ENCODE measurements around the gene GAB2.

Gene GAB2

DNA sequence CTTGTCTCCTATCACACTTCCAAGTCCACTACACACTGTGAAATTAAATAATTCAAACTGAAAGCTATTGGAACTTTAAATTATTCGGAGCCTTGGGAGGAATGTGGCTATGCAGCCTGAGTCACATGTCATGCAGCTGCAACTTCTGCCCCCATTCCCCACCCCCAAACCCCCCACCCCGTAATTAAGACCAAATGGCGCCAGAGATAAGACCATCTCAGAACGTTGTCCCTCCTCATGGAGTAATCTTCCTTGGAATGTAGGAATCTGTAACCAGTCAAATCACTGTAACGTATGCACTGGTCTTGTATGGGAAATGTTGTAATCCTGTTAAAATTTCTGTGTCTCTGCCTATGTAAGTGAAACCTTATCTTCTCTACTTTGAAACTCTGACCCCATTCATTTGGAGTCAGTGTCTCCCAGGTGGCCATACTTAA is 37.0 kb downstream of the GAB2 start (continued):
- TF ChIP-seq ZBTB20 (tag by site-specific recombination; IDR thresholded peaks at IDR 0.05) (no peak), SP7 (tag by site-specific recombination; IDR thresholded peaks at IDR 0.05) (no peak), ZNF433 (tag by site-specific recombination; IDR thresholded peaks at IDR 0.05; ENCODE audit: low read depth) (no peak), ZNF776 (tag by site-specific recombination; IDR thresholded peaks at IDR 0.05; ENCODE audit: borderline replicate concordance) (no peak), ZNF426 (tag by site-specific recombination; IDR thresholded peaks at IDR 0.05) (no peak), ZNF768 (tag by site-specific recombination; IDR thresholded peaks at IDR 0.05) (no peak), ZNF830 (tag by site-specific recombination; IDR thresholded peaks at IDR 0.05; ENCODE audit: low read depth) (no peak), ZNF596 (tag by site-specific recombination; IDR thresholded peaks at IDR 0.05) (no peak)
- TF ChIP-seq, protein P1, sequence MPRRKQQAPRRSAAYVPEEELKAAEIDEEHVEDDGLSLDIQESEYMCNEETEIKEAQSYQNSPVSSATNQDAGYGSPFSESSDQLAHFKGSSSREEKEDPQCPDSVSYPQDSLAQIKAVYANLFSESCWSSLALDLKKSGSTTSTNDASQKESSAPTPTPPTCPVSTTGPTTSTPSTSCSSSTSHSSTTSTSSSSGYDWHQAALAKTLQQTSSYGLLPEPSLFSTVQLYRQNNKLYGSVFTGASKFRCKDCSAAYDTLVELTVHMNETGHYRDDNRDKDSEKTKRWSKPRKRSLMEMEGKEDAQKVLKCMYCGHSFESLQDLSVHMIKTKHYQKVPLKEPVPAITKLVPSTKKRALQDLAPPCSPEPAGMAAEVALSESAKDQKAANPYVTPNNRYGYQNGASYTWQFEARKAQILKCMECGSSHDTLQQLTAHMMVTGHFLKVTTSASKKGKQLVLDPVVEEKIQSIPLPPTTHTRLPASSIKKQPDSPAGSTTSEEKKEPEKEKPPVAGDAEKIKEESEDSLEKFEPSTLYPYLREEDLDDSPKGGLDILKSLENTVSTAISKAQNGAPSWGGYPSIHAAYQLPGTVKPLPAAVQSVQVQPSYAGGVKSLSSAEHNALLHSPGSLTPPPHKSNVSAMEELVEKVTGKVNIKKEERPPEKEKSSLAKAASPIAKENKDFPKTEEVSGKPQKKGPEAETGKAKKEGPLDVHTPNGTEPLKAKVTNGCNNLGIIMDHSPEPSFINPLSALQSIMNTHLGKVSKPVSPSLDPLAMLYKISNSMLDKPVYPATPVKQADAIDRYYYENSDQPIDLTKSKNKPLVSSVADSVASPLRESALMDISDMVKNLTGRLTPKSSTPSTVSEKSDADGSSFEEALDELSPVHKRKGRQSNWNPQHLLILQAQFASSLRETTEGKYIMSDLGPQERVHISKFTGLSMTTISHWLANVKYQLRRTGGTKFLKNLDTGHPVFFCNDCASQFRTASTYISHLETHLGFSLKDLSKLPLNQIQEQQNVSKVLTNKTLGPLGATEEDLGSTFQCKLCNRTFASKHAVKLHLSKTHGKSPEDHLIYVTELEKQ (tag by site-specific recombination; IDR thresholded peaks at IDR 0.05; ENCODE audit: borderline replicate concordance), result no peak
- TF ChIP-seq, protein P2, sequence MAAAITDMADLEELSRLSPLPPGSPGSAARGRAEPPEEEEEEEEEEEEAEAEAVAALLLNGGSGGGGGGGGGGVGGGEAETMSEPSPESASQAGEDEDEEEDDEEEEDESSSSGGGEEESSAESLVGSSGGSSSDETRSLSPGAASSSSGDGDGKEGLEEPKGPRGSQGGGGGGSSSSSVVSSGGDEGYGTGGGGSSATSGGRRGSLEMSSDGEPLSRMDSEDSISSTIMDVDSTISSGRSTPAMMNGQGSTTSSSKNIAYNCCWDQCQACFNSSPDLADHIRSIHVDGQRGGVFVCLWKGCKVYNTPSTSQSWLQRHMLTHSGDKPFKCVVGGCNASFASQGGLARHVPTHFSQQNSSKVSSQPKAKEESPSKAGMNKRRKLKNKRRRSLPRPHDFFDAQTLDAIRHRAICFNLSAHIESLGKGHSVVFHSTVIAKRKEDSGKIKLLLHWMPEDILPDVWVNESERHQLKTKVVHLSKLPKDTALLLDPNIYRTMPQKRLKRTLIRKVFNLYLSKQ (tag by site-specific recombination; IDR thresholded peaks at IDR 0.05; ENCODE audit: borderline replicate concordance), result no peak

DNA sequence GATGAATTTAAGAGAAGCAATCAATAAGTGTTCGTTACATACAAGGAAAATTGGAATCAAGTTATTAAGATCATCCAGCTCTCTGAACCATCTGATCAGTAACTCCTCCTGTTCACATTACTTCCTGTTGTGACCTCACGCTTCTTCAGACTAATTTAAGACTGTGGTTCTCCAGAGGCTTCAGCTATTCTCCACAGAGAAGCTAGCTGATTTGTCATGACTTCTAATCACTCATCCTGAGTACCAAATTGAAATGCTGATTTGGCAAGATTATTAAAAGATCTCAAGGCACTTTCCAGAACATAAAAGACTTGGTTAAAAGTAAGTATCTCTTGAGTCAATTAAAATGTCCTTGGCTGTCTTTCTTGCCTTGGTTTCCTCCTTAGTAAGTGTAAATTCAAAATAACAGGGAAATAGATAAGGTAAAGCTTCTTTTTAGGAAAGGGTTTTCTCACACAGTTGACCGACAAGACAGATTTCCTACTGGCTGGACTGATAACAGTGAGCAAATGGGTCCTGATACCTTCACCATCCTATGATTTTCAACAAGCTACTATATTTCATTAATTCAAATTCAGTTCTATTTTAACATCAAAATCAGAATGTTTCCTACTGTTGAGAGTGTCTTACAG is 38.5 kb downstream of the GAB2 start:
- Histone ChIP-seq H3K4me1 (ENCODE audit: control insufficient read depth, insufficient read depth, low read length) (no peaks in the 10 kb centered on the region), H3K9me3 (ENCODE audit: control insufficient read depth, insufficient read depth, low read depth, low read length) (no peaks in the 10 kb centered on the region), H3K4me3 (ENCODE audit: low read depth, low read length) (no peak overlapping the region), H3K36me3 (ENCODE audit: control insufficient read depth in 2 of 2, insufficient read depth in 1 of 2, low read length in 2 of 2) (no peaks in the 10 kb centered on the region), H3K27ac (ENCODE audit: extremely low read depth, low read depth, low read length) (no peak overlapping the region)
- ChIA-PET POLR2A (no interaction called here), CTCF (no interaction called here)
- TF ChIP-seq, protein P3, sequence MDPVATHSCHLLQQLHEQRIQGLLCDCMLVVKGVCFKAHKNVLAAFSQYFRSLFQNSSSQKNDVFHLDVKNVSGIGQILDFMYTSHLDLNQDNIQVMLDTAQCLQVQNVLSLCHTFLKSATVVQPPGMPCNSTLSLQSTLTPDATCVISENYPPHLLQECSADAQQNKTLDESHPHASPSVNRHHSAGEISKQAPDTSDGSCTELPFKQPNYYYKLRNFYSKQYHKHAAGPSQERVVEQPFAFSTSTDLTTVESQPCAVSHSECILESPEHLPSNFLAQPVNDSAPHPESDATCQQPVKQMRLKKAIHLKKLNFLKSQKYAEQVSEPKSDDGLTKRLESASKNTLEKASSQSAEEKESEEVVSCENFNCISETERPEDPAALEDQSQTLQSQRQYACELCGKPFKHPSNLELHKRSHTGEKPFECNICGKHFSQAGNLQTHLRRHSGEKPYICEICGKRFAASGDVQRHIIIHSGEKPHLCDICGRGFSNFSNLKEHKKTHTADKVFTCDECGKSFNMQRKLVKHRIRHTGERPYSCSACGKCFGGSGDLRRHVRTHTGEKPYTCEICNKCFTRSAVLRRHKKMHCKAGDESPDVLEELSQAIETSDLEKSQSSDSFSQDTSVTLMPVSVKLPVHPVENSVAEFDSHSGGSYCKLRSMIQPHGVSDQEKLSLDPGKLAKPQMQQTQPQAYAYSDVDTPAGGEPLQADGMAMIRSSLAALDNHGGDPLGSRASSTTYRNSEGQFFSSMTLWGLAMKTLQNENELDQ (tag by site-specific recombination; IDR thresholded peaks at IDR 0.05; ENCODE audit: low read depth), result no peak
- no peak for TF ChIP-seq ZNF169 (tag by site-specific recombination; IDR thresholded peaks at IDR 0.05)
- no peak for TF ChIP-seq ZNF776 (tag by site-specific recombination; IDR thresholded peaks at IDR 0.05; ENCODE audit: borderline replicate concordance)
- TF ChIP-seq, protein P4, sequence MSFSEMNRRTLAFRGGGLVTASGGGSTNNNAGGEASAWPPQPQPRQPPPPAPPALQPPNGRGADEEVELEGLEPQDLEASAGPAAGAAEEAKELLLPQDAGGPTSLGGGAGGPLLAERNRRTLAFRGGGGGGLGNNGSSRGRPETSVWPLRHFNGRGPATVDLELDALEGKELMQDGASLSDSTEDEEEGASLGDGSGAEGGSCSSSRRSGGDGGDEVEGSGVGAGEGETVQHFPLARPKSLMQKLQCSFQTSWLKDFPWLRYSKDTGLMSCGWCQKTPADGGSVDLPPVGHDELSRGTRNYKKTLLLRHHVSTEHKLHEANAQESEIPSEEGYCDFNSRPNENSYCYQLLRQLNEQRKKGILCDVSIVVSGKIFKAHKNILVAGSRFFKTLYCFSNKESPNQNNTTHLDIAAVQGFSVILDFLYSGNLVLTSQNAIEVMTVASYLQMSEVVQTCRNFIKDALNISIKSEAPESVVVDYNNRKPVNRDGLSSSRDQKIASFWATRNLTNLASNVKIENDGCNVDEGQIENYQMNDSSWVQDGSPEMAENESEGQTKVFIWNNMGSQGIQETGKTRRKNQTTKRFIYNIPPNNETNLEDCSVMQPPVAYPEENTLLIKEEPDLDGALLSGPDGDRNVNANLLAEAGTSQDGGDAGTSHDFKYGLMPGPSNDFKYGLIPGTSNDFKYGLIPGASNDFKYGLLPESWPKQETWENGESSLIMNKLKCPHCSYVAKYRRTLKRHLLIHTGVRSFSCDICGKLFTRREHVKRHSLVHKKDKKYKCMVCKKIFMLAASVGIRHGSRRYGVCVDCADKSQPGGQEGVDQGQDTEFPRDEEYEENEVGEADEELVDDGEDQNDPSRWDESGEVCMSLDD (tag by site-specific recombination; IDR thresholded peaks at IDR 0.05), result no peak
- TF ChIP-seq GLI4 (tag by site-specific recombination; IDR thresholded peaks at IDR 0.05), result no peak
- TF ChIP-seq ZNF311 (tag by site-specific recombination; IDR thresholded peaks at IDR 0.05; ENCODE audit: borderline replicate concordance), result no peak
- no peak for TF ChIP-seq ZNF112 (tag by site-specific recombination; IDR thresholded peaks at IDR 0.05)
- TF ChIP-seq ZNF121 (tag by site-specific recombination; IDR thresholded peaks at IDR 0.05), result no peak
- no peak for TF ChIP-seq ZNF837 (tag by site-specific recombination; IDR thresholded peaks at IDR 0.05)
- TF ChIP-seq ZBTB20 (tag by site-specific recombination; IDR thresholded peaks at IDR 0.05), result no peak
- TF ChIP-seq ZNF354C (tag by site-specific recombination; IDR thresholded peaks at IDR 0.05; ENCODE audit: borderline replicate concordance, low read depth), result no peak
- TF ChIP-seq ZXDB (tag by site-specific recombination; IDR thresholded peaks at IDR 0.05), result no peak
- no peak for TF ChIP-seq FEZF1 (tag by site-specific recombination; IDR thresholded peaks at IDR 0.05)
- TF ChIP-seq ZNF146 (tag by site-specific recombination; IDR thresholded peaks at IDR 0.05), result no peak
- TF ChIP-seq, protein P5, sequence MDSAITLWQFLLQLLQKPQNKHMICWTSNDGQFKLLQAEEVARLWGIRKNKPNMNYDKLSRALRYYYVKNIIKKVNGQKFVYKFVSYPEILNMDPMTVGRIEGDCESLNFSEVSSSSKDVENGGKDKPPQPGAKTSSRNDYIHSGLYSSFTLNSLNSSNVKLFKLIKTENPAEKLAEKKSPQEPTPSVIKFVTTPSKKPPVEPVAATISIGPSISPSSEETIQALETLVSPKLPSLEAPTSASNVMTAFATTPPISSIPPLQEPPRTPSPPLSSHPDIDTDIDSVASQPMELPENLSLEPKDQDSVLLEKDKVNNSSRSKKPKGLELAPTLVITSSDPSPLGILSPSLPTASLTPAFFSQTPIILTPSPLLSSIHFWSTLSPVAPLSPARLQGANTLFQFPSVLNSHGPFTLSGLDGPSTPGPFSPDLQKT (IDR thresholded peaks at IDR 0.05; ENCODE audit: borderline replicate concordance, low read depth, low read length), result no peak
- TF ChIP-seq ZNF426 (tag by site-specific recombination; IDR thresholded peaks at IDR 0.05), result no peak
- no peak for TF ChIP-seq ZNF223 (tag by site-specific recombination; IDR thresholded peaks at IDR 0.05)
- no peak for TF ChIP-seq ZNF239 (tag by site-specific recombination; IDR thresholded peaks at IDR 0.05)
- TF ChIP-seq ZNF544 (tag by site-specific recombination; IDR thresholded peaks at IDR 0.05), result no peak
